Endothelial cell of umbilical vein (primary cell): Measurements from ENCODE around the gene ADIPOR2. TPM values are rescaled to one million over a fixed set of nuclear protein-coding genes. Genes with fewer than 3 reads are reported as not detected.

Experiments used
- BruUV-seq: library from RNA; stranded (reverse); fragments of 400-500 nt; replicated peaks from 2 replicates; lab custom pipeline; 2021; lab: Mats Ljungman, UMichigan
- CTCF ChIA-PET: fragments of 300-600, 350-600 bp; sonication (Branson Sonifier 250); formaldehyde crosslinking; loops from one replicate; lab custom pipeline; 2021; ENCODE audit warnings: antibody characterized with exemption, inconsistent platforms; lab: Charles Lee
- POLR2A ChIA-PET: fragments of 300-600, 350-600 bp; sonication (Branson Sonifier 250); formaldehyde crosslinking; loops from one replicate; lab custom pipeline; 2021; ENCODE audit warnings: antibody characterized with exemption, inconsistent platforms; lab: Charles Lee
- DNase-seq: peaks from one replicate; pipeline ENCODE4 v3.0.0-alpha.2; 2011; ENCODE audit warnings: low read depth, low spot score
- FAIRE-seq: peaks from 2 replicates; lab custom pipeline; 2011; peaks lifted over from hg19 to GRCh38; lab: Jason Lieb, UNC
- H2AFZ ChIP-seq: 2 replicates; pipeline ENCODE4 v1.6.0; 2012; ENCODE audit warnings: low read depth, low read length, control low read depth, inconsistent platforms
- H3K27ac ChIP-seq: 2 replicates; pipeline ENCODE4 v1.5.1; 2011; ENCODE audit warnings: low read depth, mild to moderate bottlenecking, control low read depth, low read length, moderate library complexity; ENCODE audit not compliant: insufficient read depth
- H3K27me3 ChIP-seq, 2 experiments: 2 replicates each; pipeline versions ENCODE4 v1.6.0 to v1.6.1; 2011; ENCODE audit warnings: low read length in 2 of 2, mixed read lengths in 1 of 2; ENCODE audit not compliant: control insufficient read depth in 2 of 2, insufficient read depth in 2 of 2
- H3K36me3 ChIP-seq, 2 experiments: 2 replicates in 1 of 2; 3 replicates in 1 of 2; pipeline ENCODE4 v1.5.1; 2011; ENCODE audit warnings: low read length in 2 of 2, mild to moderate bottlenecking in 1 of 2, moderate library complexity in 1 of 2; ENCODE audit not compliant: control insufficient read depth in 2 of 2, insufficient read depth in 2 of 2; ENCODE audit errors: extremely low read depth in 1 of 2
- H3K4me1 ChIP-seq: 3 replicates; pipeline ENCODE4 v1.5.1; 2011; ENCODE audit warnings: mild to moderate bottlenecking, low read length; ENCODE audit not compliant: control insufficient read depth, insufficient read depth; ENCODE audit errors: extremely low read depth
- H3K4me2 ChIP-seq: 2 replicates; pipeline ENCODE4 v1.6.1; 2011; ENCODE audit warnings: low read length, control low read depth, mixed read lengths; ENCODE audit not compliant: insufficient read depth
- H3K4me3 ChIP-seq, 3 experiments: fragments of 200-600 bp in 1 of 3; sonication (generic), shearing (Covaris generic) in 1 of 3; replicated peaks in 1 of 3; 2 replicates each; pipeline ENCODE4 v1.5.1; 2011 to 2016; ENCODE audit warnings: control low read depth in 3 of 3, low read length in 3 of 3, mild to moderate bottlenecking in 2 of 3, inconsistent platforms in 1 of 3, low read depth in 1 of 3, moderate library complexity in 1 of 3; ENCODE audit not compliant: insufficient read depth in 1 of 3
- H3K79me2 ChIP-seq: 2 replicates; pipeline ENCODE4 v1.6.0; 2012; ENCODE audit warnings: low read length, inconsistent platforms; ENCODE audit not compliant: control insufficient read depth, insufficient read depth
- H3K9ac ChIP-seq: replicated peaks from 2 replicates; pipeline ENCODE3; 2011; ENCODE audit warnings: low read length, control low read depth; ENCODE audit not compliant: insufficient read depth; ENCODE audit errors: extremely low read depth
- H3K9me1 ChIP-seq: replicated peaks from 3 replicates; pipeline ENCODE4 v1.6.0; 2011; ENCODE audit warnings: mild to moderate bottlenecking, low read length; ENCODE audit not compliant: control insufficient read depth, insufficient read depth; ENCODE audit errors: extremely low read depth
- H3K9me3 ChIP-seq: replicated peaks from 2 replicates; pipeline ENCODE4 v1.5.1; 2012; ENCODE audit warnings: low read length, inconsistent platforms; ENCODE audit not compliant: control insufficient read depth, insufficient read depth
- H4K20me1 ChIP-seq: replicated peaks from 2 replicates; pipeline ENCODE3; 2011; ENCODE audit warnings: mild to moderate bottlenecking, low read length; ENCODE audit not compliant: control insufficient read depth, insufficient read depth; ENCODE audit errors: extremely low read depth
- EZH2 ChIP-seq: IDR thresholded peaks from 2 replicates; pipeline ENCODE4 v1.6.1; 2012; ENCODE audit warnings: borderline replicate concordance, low read depth, mild to moderate bottlenecking, moderate library complexity, low read length, inconsistent platforms; ENCODE audit not compliant: severe bottlenecking
- FOS ChIP-seq: IDR thresholded peaks from 2 replicates; pipeline ENCODE4 v1.6.1; 2011; ENCODE audit warnings: mild to moderate bottlenecking, low read length, moderate library complexity, borderline replicate concordance; ENCODE audit not compliant: insufficient read depth
- GATA2 ChIP-seq: IDR thresholded peaks from 2 replicates; pipeline ENCODE4 v1.7.0; 2011; ENCODE audit warnings: low read depth, mild to moderate bottlenecking, moderate library complexity, mixed read lengths, low read length; ENCODE audit not compliant: insufficient read length, insufficient read depth
- JUN ChIP-seq: IDR thresholded peaks from 2 replicates; pipeline ENCODE4 v1.6.1; 2011; ENCODE audit warnings: borderline replicate concordance, low read depth; ENCODE audit not compliant: insufficient read length, insufficient read depth
- MYC ChIP-seq: IDR thresholded peaks from one replicate; pipeline ENCODE4 v1.6.1; 2011; ENCODE audit warnings: mild to moderate bottlenecking, low read depth, low read length
- POLR2A ChIP-seq: IDR thresholded peaks from 2 replicates; pipeline ENCODE4 v1.6.1; 2012; ENCODE audit warnings: low read depth, mild to moderate bottlenecking, control low read depth, low read length
- POLR2AphosphoS5 ChIP-seq: IDR thresholded peaks from 2 replicates; pipeline ENCODE4 v1.6.1; 2012; ENCODE audit warnings: low read depth, mild to moderate bottlenecking, control low read depth, low read length, moderate library complexity; ENCODE audit not compliant: insufficient read depth
- dilution Hi-C: fragments of 300-500 bp; cut with MboI; formaldehyde crosslinking; loops from one replicate; pipeline ENCODE4 v1.15.0; 2019; ENCODE audit warnings: low sequenced_read_pairs; ENCODE audit not compliant: extremely low pct_ligation_motif_present
- intact Hi-C: fragments of 100-400 bp; cut with micrococcal nuclease; formaldehyde crosslinking; loops from one replicate; pipeline ENCODE4 v1.10.0; 2022
- polyA plus RNA-seq, 4 experiments: library from polyadenylated mRNA; depleted of rRNA in 3 of 4; stranded (reverse) in 3 of 4; unstranded in 1 of 4; fragments of >200 nt; gene quantifications; 2 replicates each; pipeline versions ENCODE4 v1.2.1 to v1.2.3, GENCODE V29; 2011 to 2012; ENCODE audit warnings: missing spikeins in 1 of 4
- total RNA-seq: library from RNA; stranded (reverse); gene quantifications from 2 replicates; pipeline ENCODE4 v1.2.3, GENCODE V29; 2021
- TF ChIP-seq, protein P1 (sequence below), 2 donors: IDR thresholded peaks; 1 replicate in 1 of 2; 2 replicates in 1 of 2; pipeline ENCODE4 v1.5.1; 2011; ENCODE audit warnings: low read length in 2 of 2, mild to moderate bottlenecking in 2 of 2, moderate library complexity in 2 of 2, control low read depth in 1 of 2, inconsistent platforms in 1 of 2, low read depth in 1 of 2; ENCODE audit not compliant: insufficient read depth in 1 of 2; ENCODE audit errors: extremely low read depth in 1 of 2
- TF ChIP-seq, protein P2 (sequence below): IDR thresholded peaks from 2 replicates; pipeline ENCODE4 v1.6.1; 2011; ENCODE audit not compliant: insufficient read depth, insufficient read length

ADIPOR2 gene
- total and polyA plus RNA-seq, 2 donors (not counting 3 experiments of a cell fraction or from before 2014, with no cell fraction given) = 22.5 to 57.3 TPM

DNA sequence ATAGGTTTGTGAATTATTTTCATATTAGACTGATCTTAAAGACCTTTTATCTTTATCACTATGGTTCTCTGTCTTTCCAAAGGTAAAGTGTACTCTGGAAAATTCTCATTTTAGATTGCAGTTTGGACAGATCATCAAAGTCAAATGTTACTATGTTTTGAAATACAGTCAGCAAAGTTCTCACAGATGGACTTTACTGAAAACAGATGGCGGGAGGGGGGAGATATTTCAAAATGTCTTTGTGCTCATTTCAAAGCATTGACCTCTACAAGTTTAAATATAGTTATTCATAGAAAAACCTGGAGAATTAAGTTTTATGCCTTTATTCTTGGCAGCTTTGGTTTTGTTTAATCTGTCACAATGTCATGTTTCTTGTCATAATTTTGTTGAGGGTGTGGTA is 77.7 kb downstream of the ADIPOR2 start:
- Histone ChIP-seq H3K4me1 (no peaks in the 10 kb centered on the region), H4K20me1 (no peaks in the 10 kb centered on the region), H3K4me3 (no peak overlapping the region), H3K27me3 (no peaks in the 10 kb centered on the region), H3K36me3 (peaks cover 0 to 4% of the 10 kb centered on the region in 2 experiments), H3K9me3 (no peaks in the 10 kb centered on the region), H3K4me2 (no peak overlapping the region), H3K79me2 (peaks cover 41% of the 10 kb centered on the region), H3K9me1 (no peaks in the 10 kb centered on the region), H3K27ac (no peak overlapping the region), H3K9ac (no peak overlapping the region), H2AFZ (no peak overlapping the region)
- FAIRE-seq = no peak
- ChIA-PET CTCF (interaction anchor here (1.0 to 3.6 kb wide), 2 partner anchors 22 to 116 kb away, joined by 5 to 11 read pairs; no protein-coding TSS in a partner anchor), POLR2A (no interaction called here)
- TF ChIP-seq MYC = no peak
- TF ChIP-seq, protein P1, sequence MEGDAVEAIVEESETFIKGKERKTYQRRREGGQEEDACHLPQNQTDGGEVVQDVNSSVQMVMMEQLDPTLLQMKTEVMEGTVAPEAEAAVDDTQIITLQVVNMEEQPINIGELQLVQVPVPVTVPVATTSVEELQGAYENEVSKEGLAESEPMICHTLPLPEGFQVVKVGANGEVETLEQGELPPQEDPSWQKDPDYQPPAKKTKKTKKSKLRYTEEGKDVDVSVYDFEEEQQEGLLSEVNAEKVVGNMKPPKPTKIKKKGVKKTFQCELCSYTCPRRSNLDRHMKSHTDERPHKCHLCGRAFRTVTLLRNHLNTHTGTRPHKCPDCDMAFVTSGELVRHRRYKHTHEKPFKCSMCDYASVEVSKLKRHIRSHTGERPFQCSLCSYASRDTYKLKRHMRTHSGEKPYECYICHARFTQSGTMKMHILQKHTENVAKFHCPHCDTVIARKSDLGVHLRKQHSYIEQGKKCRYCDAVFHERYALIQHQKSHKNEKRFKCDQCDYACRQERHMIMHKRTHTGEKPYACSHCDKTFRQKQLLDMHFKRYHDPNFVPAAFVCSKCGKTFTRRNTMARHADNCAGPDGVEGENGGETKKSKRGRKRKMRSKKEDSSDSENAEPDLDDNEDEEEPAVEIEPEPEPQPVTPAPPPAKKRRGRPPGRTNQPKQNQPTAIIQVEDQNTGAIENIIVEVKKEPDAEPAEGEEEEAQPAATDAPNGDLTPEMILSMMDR (IDR thresholded peaks at IDR 0.05; ENCODE audit: extremely low read depth in 1 of 2, insufficient read depth in 1 of 2, low read depth in 1 of 2, low read length in 2 of 2) = no peak
- TF ChIP-seq POLR2AphosphoS5 = no peak
- TF ChIP-seq FOS = no peak
- no peak for TF ChIP-seq POLR2A
- TF ChIP-seq JUN = no peak
- TF ChIP-seq, protein P2, sequence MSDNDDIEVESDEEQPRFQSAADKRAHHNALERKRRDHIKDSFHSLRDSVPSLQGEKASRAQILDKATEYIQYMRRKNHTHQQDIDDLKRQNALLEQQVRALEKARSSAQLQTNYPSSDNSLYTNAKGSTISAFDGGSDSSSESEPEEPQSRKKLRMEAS = no peak
- no peak for TF ChIP-seq EZH2
- TF ChIP-seq GATA2 = no peak
- dilution Hi-C loops = no loop called here
- intact Hi-C loops = no loop called here
- no TSS peak for BruUV-seq
- no peak for DNase-seq
